Measurements from ENCODE around the gene CFAP57.
A peak's percentile ranks its signal among the peaks of the same experiment; 100 is the strongest.
"Not testable (repeated sequence)": the region's sequence is repeated elsewhere in the genome, so short reads cannot be mapped to it uniquely, and the experiment has no call there.

CFAP57 gene

DNA sequence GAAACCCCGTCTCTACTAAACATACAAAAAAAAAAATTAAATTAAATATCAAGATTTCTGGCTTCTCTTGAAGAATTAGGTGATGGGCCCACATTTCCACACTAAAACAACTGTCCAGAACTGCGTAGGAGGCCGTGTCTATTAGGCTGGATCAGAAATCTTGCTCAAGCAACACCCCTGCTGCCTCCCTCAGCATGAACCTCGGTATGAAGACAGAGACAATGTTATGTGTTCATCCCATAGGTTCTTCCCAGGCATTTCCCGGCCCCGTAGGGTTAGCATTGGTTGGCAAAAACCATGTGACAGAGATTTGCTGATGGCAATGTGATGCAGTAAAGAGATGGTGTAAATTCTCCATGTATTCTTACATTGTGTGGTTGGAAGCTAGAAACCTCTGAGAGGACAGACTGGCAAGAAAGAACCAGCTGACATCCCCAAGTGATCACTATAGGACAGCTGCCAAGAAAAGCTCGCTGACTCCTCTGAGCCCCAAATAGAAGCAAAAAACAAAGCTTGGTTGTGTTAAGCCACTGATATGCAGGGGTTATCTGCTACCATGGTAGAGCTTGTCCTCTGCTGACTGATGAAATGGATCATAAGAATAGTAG, 34.6 kb upstream of the CFAP57 start:
- TF ChIP-seq, protein P1, sequence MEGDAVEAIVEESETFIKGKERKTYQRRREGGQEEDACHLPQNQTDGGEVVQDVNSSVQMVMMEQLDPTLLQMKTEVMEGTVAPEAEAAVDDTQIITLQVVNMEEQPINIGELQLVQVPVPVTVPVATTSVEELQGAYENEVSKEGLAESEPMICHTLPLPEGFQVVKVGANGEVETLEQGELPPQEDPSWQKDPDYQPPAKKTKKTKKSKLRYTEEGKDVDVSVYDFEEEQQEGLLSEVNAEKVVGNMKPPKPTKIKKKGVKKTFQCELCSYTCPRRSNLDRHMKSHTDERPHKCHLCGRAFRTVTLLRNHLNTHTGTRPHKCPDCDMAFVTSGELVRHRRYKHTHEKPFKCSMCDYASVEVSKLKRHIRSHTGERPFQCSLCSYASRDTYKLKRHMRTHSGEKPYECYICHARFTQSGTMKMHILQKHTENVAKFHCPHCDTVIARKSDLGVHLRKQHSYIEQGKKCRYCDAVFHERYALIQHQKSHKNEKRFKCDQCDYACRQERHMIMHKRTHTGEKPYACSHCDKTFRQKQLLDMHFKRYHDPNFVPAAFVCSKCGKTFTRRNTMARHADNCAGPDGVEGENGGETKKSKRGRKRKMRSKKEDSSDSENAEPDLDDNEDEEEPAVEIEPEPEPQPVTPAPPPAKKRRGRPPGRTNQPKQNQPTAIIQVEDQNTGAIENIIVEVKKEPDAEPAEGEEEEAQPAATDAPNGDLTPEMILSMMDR (IDR thresholded peaks at IDR 0.05; ENCODE audit: low read depth, low read length): no peak
- no peak overlapping the region for H3K4me3 ChIP-seq (ENCODE audit: low read depth, low read length)

DNA sequence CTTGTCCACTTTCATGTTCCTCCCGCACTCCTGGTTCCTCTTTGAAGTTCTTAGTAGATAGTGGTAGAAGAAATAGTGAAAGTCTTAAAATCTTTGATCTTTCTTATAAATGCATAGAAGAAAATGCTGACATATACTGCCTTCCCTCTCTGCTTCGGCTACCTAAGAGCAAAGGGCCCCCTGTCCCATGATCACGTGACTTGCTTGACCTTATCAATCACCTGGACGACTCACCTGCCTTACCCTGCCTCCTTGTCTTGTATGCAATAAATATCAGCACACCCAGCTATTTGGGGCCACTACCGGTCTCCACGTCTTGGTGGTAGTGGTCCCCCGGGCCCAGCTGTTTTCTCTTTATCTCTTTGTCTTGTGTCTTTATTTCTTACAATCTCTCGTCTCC, 32.8 kb upstream of the CFAP57 start:
- not testable (repeated sequence) for H3K4me3 ChIP-seq (ENCODE audit: low read depth, low read length)

DNA sequence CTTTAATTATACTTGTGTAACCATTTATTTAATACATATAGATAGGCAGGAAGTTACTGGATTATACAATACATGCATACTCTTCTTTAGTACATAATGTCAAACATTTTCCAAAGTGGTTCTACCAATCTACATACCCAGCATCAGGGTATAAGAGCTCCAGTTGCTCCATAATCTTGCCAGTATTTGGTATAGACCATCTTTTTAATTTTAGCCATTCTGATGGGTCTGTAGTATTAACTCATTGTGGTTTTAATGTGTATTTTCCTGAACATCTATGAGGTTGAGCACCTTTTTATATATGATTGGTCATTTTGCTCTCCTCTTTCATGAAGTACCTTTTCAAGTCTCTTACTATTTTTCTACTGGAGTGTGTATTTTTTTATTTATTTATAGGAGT, 32.1 kb upstream of the CFAP57 start:
- TF ChIP-seq, protein P1 (IDR thresholded peaks at IDR 0.05; ENCODE audit: low read depth, low read length): no peak
- no peak overlapping the region for H3K4me3 ChIP-seq (ENCODE audit: low read depth, low read length)

DNA sequence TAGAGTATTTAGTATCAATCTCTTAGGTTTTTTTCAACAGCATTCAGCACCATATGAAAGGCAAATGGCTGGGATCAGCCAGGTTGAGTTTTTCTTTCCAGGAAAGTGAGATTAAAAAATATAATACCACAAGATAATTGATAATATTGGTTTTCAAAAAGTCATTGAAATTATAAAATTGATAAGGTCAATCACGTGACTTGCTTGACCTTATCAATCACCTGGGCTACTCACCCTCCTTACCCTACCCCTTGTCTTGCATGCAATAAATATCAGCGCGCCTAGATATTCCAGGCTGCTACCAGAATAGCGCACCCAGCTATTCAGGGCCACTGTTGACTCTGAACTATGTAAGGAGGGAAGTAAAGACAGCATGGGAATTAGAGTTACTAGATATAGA, 31.5 kb upstream of the CFAP57 start:
- H3K4me3 ChIP-seq (ENCODE audit: low read depth, low read length): no peak overlapping the region
- TF ChIP-seq, protein P1 (IDR thresholded peaks at IDR 0.05; ENCODE audit: low read depth, low read length): no peak

DNA sequence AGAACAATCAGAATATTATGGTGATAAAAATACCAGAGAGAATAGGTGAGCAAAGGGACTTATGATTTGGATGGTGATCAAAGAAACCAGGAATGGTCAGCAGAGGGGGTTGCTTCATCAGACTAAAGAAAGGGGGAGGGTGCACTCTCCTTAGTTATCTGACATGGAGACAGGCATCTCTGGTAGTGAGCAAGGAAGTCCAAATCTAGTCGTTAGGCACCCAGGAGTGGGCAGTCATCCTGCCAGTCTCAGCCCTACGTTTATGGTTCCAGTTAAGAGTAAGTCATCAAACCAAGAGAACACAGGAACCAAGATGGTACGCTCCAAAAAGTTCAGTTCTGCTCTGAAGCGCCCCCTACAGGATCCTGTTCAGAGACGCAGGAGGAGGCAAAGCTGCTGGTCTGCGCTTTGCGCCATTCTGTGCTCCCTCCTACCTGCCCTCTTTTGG, 28.7 kb upstream of the CFAP57 start:
- TF ChIP-seq, protein P1 (IDR thresholded peaks at IDR 0.05; ENCODE audit: low read depth, low read length): no peak
- no peak overlapping the region for H3K4me3 ChIP-seq (ENCODE audit: low read depth, low read length)

DNA sequence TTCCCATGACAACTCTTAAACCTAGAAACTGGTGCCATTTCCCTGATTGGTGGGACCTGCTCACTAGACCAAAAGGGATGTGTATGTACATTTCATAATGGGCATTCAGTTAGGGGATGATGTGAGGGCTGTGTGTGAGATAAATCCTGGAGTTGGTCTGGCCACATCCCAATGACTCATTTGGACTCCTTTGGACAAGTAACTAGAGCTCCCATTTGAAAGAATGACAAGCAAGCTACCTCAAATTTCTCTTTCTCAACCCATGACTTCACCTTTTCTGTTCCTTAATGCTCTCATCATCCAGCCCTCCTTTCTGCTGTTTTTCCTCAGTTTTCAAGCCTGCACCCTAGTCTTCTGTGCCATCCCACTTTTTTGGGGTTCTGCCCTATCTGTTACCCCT, 27.9 kb upstream of the CFAP57 start:
- no peak overlapping the region for H3K4me3 ChIP-seq (ENCODE audit: low read depth, low read length)
- TF ChIP-seq, protein P1 (IDR thresholded peaks at IDR 0.05; ENCODE audit: low read depth, low read length): no peak

DNA sequence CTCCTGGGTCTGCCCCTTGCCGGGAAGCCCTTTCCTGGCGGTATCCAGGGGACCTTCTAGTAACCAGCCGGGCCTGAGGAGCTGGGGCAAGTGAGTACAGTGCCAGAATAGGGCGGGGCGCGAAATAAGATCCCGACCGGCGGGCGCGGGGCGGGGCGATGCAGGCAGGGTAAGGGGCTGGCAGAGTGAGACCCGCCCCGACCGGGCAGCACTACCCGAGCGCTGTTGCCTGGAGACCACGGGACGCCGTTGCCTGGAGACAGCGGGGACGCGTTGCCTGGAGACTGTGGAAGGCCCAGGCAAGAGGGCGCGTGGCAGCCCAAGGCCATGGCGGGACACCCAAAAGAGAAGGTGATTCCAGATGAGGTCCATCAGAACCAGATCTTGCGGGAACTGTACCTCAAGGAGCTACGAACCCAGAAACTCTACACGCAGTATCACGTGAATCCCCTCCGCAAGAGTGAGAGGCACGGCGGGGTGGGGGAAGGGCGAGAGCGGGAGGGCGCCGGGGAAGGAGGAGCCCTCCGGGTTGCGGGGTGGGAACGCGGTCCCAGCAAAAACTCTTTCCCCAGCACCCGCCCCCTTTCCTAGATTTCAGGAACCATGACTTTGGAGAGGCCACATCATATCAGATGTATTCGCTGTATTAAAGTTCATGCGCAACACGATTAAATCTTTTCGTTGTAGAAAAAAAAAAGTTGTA, 24.4 kb upstream of the CFAP57 start:
- TF ChIP-seq, protein P1 (IDR thresholded peaks at IDR 0.05; ENCODE audit: low read depth, low read length): no peak
- H3K4me3 ChIP-seq (ENCODE audit: low read depth, low read length): peak overlapping the region; percentile 57
